CD4-positive, CD25-positive, alpha-beta regulatory T cell (primary cell): Measurements from ENCODE around the gene TMEM163. TPM values are rescaled to one million over a fixed set of nuclear protein-coding genes. Genes with fewer than 3 reads are reported as not detected.

ENCODE experiments used
- ATAC-seq, 2 donors: fragments of 150-1000 bp; cut with Tn5 transposase; one replicate each; pipeline ENCODE4 v1.10.0; 2021; ENCODE audit warnings: low read depth in 2 of 2, moderate number of reproducible peaks in 2 of 2, moderate library complexity in 1 of 2
- DNase-seq, 3 donors: peaks; one replicate each; pipeline versions ENCODE4 v3.0.0 to v3.0.0-alpha.2; 2012 to 2022; ENCODE audit warnings: mixed read lengths in 1 of 3
- H3K27ac ChIP-seq: one replicate; pipeline ENCODE4 v1.7.0; 2013; ENCODE audit warnings: mild to moderate bottlenecking, low read length; ENCODE audit not compliant: insufficient read depth, poor library complexity, severe bottlenecking
- H3K27me3 ChIP-seq: one replicate; pipeline ENCODE4 v1.7.0; 2013; ENCODE audit warnings: low read length; ENCODE audit not compliant: control insufficient read depth, insufficient read depth
- H3K36me3 ChIP-seq: one replicate; pipeline ENCODE4 v1.7.0; 2013; ENCODE audit warnings: mild to moderate bottlenecking, low read length, moderate library complexity; ENCODE audit not compliant: control insufficient read depth, insufficient read depth
- H3K4me1 ChIP-seq: 2 replicates; pipeline ENCODE4 v1.7.0; 2013; ENCODE audit warnings: mild to moderate bottlenecking, low read length; ENCODE audit not compliant: insufficient read depth, control insufficient read depth, poor library complexity, severe bottlenecking
- H3K4me3 ChIP-seq: one replicate; pipeline ENCODE4 v1.7.0; 2013; ENCODE audit warnings: low read depth, mild to moderate bottlenecking, low read length, moderate library complexity
- H3K9me3 ChIP-seq, 2 experiments: 1 replicate in 1 of 2; 2 replicates in 1 of 2; pipeline ENCODE4 v1.7.0; 2013; ENCODE audit warnings: low read length in 2 of 2, mild to moderate bottlenecking in 1 of 2, moderate library complexity in 1 of 2; ENCODE audit not compliant: control insufficient read depth in 2 of 2
- H3K27ac Mint-ChIP-seq, 3 donors: one replicate each; pipeline ENCODE4 v1.8.0; 2020 to 2022; ENCODE audit warnings: mild to moderate bottlenecking in 3 of 3, mixed read lengths in 3 of 3, moderate library complexity in 2 of 3
- H3K27me3 Mint-ChIP-seq: one replicate; pipeline ENCODE4 v1.8.0; 2022; ENCODE audit warnings: mild to moderate bottlenecking, mixed read lengths
- H3K36me3 Mint-ChIP-seq: one replicate; pipeline ENCODE4 v1.8.0; 2020; ENCODE audit warnings: mixed read lengths
- H3K4me1 Mint-ChIP-seq, 4 donors: one replicate each; pipeline ENCODE4 v1.8.0; 2020 to 2022; ENCODE audit warnings: mixed read lengths in 4 of 4, mild to moderate bottlenecking in 1 of 4
- H3K4me3 Mint-ChIP-seq, 4 donors: one replicate each; pipeline ENCODE4 v1.8.0; 2020 to 2022; ENCODE audit warnings: mild to moderate bottlenecking in 4 of 4, mixed read lengths in 4 of 4, moderate library complexity in 3 of 4
- H3K9me3 Mint-ChIP-seq, 7 donors: one replicate each; pipeline ENCODE4 v1.8.0; 2020 to 2022; ENCODE audit warnings: mixed read lengths in 7 of 7, mild to moderate bottlenecking in 3 of 7, moderate library complexity in 2 of 7
- polyA plus RNA-seq, 4 donors: library from polyadenylated mRNA; unstranded; fragments of 300-500 nt; fragmentation: Illumina TruSeq; gene quantifications; one replicate each; pipeline ENCODE4 v1.2.3, GENCODE V29; 2021
- total RNA-seq: library from RNA; stranded (reverse); gene quantifications from one replicate; pipeline ENCODE4 v1.2.3, GENCODE V29; 2022

Gene TMEM163
- 0.64 TPM for total RNA-seq
- polyA plus RNA-seq, result 1 to 10 TPM in 1 of 4 donors, under 1 TPM in 3; 0.08 to 1.0 (median 0.30) TPM

GRCh38 chr2:134718817-134719814 is at the start of gene TMEM163:
Gene TMEM163, minus strand, starts transcription at chr2:134719000.
- Histone ChIP-seq H3K4me3 (no peak within 1 kb of the TSS), H3K9me3 (no peaks in the 10 kb centered on the region), H3K27ac (no peak within 1 kb of the TSS), H3K36me3 (no peaks in the 10 kb centered on the region), H3K27me3 (peaks cover 52% of the 10 kb centered on the region), H3K4me1 (peaks cover 11% of the 10 kb centered on the region)
- ATAC-seq, result peak; percentile 21 to 52
- H3K4me3 Mint-ChIP-seq, result peak within 1 kb of the TSS; percentile 75 to 86 (median 78)
- peaks cover 72% of the 10 kb centered on the region for H3K27me3 Mint-ChIP-seq
- peaks cover 0 to 5% (median 0%) of the 10 kb centered on the region in 7 donors for H3K9me3 Mint-ChIP-seq
- peak within 1 kb of the TSS in 1 of 3 donors; percentile 84 for H3K27ac Mint-ChIP-seq
- H3K36me3 Mint-ChIP-seq, result no peaks in the 10 kb centered on the region
- peak in 1 of 3 donors; percentile 26 for DNase-seq
- H3K4me1 Mint-ChIP-seq, result peaks cover 0 to 14% (median 9%) of the 10 kb centered on the region in 4 donors

DNA sequence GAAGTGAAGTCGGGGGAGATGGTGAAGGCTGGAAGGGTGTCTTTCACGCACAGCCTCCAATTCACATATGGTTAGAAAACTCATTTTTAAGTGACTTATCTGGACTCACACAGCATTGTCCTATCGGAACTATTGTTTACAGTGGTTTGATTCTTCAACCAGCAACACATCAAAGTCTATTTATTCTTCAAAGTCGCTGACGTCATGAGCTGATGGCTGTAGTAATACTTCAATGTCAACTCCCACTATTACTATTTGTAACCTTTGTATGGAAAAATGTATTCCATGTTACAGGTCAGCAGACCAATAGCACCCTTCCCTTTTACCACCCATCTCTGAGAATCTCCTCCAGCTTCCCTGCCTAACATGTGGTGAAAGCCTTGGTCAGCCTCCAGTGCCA is 47.8 kb upstream of the TMEM163 start:
- Histone ChIP-seq H3K36me3 (no peaks in the 10 kb centered on the region), H3K9me3 (no peaks in the 10 kb centered on the region), H3K27me3 (no peaks in the 10 kb centered on the region), H3K27ac (no peak overlapping the region), H3K4me1 (no peaks in the 10 kb centered on the region), H3K4me3 (no peak overlapping the region)
- Mint-ChIP-seq H3K4me3 (no peak overlapping the region), H3K4me1 (no peaks in the 10 kb centered on the region), H3K27ac (no peak overlapping the region), H3K9me3 (peaks cover 0 to 5% (median 0%) of the 10 kb centered on the region in 7 donors), H3K36me3 (no peaks in the 10 kb centered on the region), H3K27me3 (peaks cover 16% of the 10 kb centered on the region)
- DNase-seq (no peak), ATAC-seq (no peak)

DNA sequence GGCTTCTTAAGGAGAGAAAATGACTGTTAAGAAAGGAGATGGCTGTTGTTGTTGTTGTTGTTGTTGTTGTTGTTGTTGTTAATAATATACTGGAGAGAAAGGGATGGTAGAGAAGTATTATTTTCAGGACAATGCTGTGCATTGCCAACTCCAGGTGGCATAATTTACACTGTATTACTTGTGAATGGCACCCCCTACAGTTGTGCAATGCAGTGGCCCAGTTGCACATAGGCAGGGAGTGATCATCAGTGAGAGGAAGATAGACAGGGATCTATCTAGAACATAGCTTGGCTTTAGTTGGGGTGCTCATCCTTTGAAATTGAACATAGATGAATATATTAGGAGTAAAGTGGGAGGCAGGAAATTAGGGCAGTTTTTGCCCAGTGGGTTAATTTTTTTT is 47.2 kb upstream of the TMEM163 start:
- no peak overlapping the region for H3K4me3 Mint-ChIP-seq
- Histone ChIP-seq H3K36me3 (no peaks in the 10 kb centered on the region), H3K4me3 (no peak overlapping the region), H3K27me3 (no peaks in the 10 kb centered on the region), H3K9me3 (no peaks in the 10 kb centered on the region), H3K27ac (no peak overlapping the region), H3K4me1 (no peaks in the 10 kb centered on the region)
- no peak for DNase-seq
- peaks cover 21% of the 10 kb centered on the region for H3K27me3 Mint-ChIP-seq
- H3K27ac Mint-ChIP-seq, result peak overlapping the region in 1 of 3 donors; percentile 82
- H3K4me1 Mint-ChIP-seq, result no peaks in the 10 kb centered on the region
- no peaks in the 10 kb centered on the region for H3K36me3 Mint-ChIP-seq
- H3K9me3 Mint-ChIP-seq, result peaks cover 0 to 5% (median 0%) of the 10 kb centered on the region in 7 donors
- no peak for ATAC-seq

- no peak overlapping the region for H3K27ac ChIP-seq
- H3K9me3 Mint-ChIP-seq, result peaks cover 0 to 4% (median 0%) of the 10 kb centered on the region in 7 donors
- no peaks in the 10 kb centered on the region for H3K4me1 ChIP-seq
- no peaks in the 10 kb centered on the region for H3K36me3 ChIP-seq
- ATAC-seq (no peak), DNase-seq (no peak)
- H3K4me3 ChIP-seq, result no peak overlapping the region
- H3K4me1 Mint-ChIP-seq, result no peaks in the 10 kb centered on the region
- H3K9me3 ChIP-seq, result no peaks in the 10 kb centered on the region
- no peaks in the 10 kb centered on the region for H3K36me3 Mint-ChIP-seq
- peaks cover 2% of the 10 kb centered on the region for H3K27me3 ChIP-seq
- H3K27me3 Mint-ChIP-seq, result peaks cover 21% of the 10 kb centered on the region
- no peak overlapping the region for H3K4me3 Mint-ChIP-seq
- H3K27ac Mint-ChIP-seq, result no peak overlapping the region
Measured at GRCh38 chr2:134764164-134764563, 45.4 kb upstream of the TMEM163 start.

DNA sequence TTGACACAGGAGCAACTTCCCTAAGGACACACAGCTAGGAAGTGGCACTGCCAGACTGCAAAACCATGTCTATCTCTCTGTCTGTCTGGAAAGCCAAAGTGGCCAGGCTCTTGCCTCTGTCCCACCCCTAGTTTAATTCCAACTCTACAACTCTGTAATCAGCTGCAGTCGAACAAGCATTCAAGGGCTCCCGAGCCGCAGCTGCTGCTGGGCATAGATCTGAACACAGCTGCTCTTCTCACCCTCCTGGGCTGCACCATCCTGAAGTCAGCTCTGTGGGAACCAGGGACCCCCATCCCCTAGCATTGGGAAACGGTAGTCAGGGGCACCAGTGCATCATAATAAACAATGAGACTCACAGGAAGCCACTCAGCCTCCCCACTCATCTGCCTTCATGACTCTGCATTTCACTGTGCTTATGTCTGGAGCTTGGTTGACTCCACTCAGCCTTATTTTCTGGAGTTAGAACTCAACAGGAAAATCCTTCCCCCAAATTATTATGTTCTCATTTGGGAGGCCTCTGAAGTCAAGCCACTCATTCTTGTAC is 44.4 kb upstream of the TMEM163 start:
- peaks cover 2% of the 10 kb centered on the region for H3K27me3 ChIP-seq

DNA sequence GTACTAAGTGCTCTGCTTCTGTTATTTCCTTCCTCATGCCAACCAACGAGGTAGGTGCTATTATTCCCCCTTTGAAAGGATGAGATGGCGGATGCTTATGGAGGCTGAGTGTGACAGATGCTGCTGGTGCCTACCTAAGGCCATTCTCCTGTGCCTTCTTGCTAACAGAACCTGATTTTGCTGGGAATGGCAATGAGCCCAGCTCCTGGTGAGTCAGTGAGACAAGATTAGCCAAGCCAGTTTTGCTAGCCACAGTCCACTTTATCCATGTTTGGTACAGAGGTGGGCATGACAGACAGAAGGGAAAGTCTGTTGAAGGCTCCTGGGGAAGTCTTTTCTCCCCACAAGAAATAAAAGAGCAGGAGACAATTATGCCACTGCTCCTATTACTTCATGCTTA is 43.7 kb upstream of the TMEM163 start:
- H3K4me1 ChIP-seq, result no peaks in the 10 kb centered on the region
- Mint-ChIP-seq H3K36me3 (no peaks in the 10 kb centered on the region), H3K9me3 (peaks cover 0 to 8% (median 3%) of the 10 kb centered on the region in 7 donors), H3K4me1 (no peaks in the 10 kb centered on the region), H3K27me3 (peaks cover 32% of the 10 kb centered on the region), H3K4me3 (no peak overlapping the region), H3K27ac (no peak overlapping the region)
- no peak overlapping the region for H3K4me3 ChIP-seq
- ATAC-seq, result no peak
- peaks cover 2% of the 10 kb centered on the region for H3K27me3 ChIP-seq
- no peaks in the 10 kb centered on the region for H3K9me3 ChIP-seq
- no peak overlapping the region for H3K27ac ChIP-seq
- no peaks in the 10 kb centered on the region for H3K36me3 ChIP-seq
- DNase-seq, result no peak

More for the DNA sequence above, 44.4 kb upstream of the TMEM163 start:
- Mint-ChIP-seq H3K4me1 (no peaks in the 10 kb centered on the region), H3K4me3 (no peak overlapping the region), H3K36me3 (no peaks in the 10 kb centered on the region), H3K9me3 (peaks cover 0 to 4% (median 2%) of the 10 kb centered on the region in 7 donors), H3K27me3 (peaks cover 31% of the 10 kb centered on the region), H3K27ac (no peak overlapping the region)
- Histone ChIP-seq H3K4me3 (no peak overlapping the region), H3K4me1 (no peaks in the 10 kb centered on the region), H3K9me3 (no peaks in the 10 kb centered on the region), H3K27ac (no peak overlapping the region), H3K36me3 (no peaks in the 10 kb centered on the region)
- ATAC-seq, result no peak
- no peak for DNase-seq

- no peaks in the 10 kb centered on the region for H3K36me3 Mint-ChIP-seq
- peaks cover 37% of the 10 kb centered on the region for H3K27me3 Mint-ChIP-seq
- H3K4me3 Mint-ChIP-seq, result no peak overlapping the region
- no peaks in the 10 kb centered on the region for H3K4me1 ChIP-seq
- peaks cover 0 to 16% (median 6%) of the 10 kb centered on the region in 7 donors for H3K9me3 Mint-ChIP-seq
- no peaks in the 10 kb centered on the region for H3K4me1 Mint-ChIP-seq
- no peaks in the 10 kb centered on the region for H3K36me3 ChIP-seq
- H3K27ac ChIP-seq, result no peak overlapping the region
- H3K27ac Mint-ChIP-seq, result no peak overlapping the region
- H3K4me3 ChIP-seq, result no peak overlapping the region
- DNase-seq, result no peak
- ATAC-seq, result no peak
- no peaks in the 10 kb centered on the region for H3K9me3 ChIP-seq
- peaks cover 7% of the 10 kb centered on the region for H3K27me3 ChIP-seq
Measured at GRCh38 chr2:134760385-134760784, 41.6 kb upstream of the TMEM163 start.
